Measurements from ENCODE around the gene EDDM13. TPM values are rescaled to one million over a fixed set of nuclear protein-coding genes. Genes with fewer than 3 reads are reported as not detected.

Gene EDDM13
- total RNA-seq, 2 experiments from 2014 or later = 1.1 to 1.8 TPM

Other genes starting within 250 kb of the EDDM13 start
- 10 to 100 TPM; 24.2 to 26.1 TPM for gene ZNF787, start 151.5 kb upstream of the EDDM13 start, total RNA-seq
- gene ZNF444, start 131.5 kb upstream of the EDDM13 start, total RNA-seq = 10 to 100 TPM; 17.8 to 21.4 TPM
- not detected for gene GALP, start 96.7 kb upstream of the EDDM13 start, total RNA-seq
- not detected for gene ZSCAN5B, start 75.0 kb upstream of the EDDM13 start, total RNA-seq
- not detected for gene ZSCAN5C, start 70.5 kb upstream of the EDDM13 start, total RNA-seq
- gene ZSCAN5A, start 42.1 kb downstream of the EDDM13 start, total RNA-seq = 1 to 10 TPM; 3.7 to 4.1 TPM
- 1 to 10 TPM; 1.1 to 2.2 TPM for gene ZNF582, start 120.8 kb downstream of the EDDM13 start, total RNA-seq
- gene ZNF583, start 131.6 kb downstream of the EDDM13 start, total RNA-seq = 1 to 10 TPM in 1 of 2 experiments, under 1 TPM in 1; 0.55 to 1.2 TPM
- under 1 TPM; 0.29 to 0.49 TPM for gene ZNF667, start 204.6 kb downstream of the EDDM13 start, total RNA-seq
- gene ZNF471, start 235.1 kb downstream of the EDDM13 start, total RNA-seq = under 1 TPM; 0.29 to 0.49 TPM

Data from activated naive CD4-positive, alpha-beta T cell treated with anti-CD3 and anti-CD28 coated beads for 36 hours (primary cell).